ENCODE measurements around the gene NSD2.

DNA sequence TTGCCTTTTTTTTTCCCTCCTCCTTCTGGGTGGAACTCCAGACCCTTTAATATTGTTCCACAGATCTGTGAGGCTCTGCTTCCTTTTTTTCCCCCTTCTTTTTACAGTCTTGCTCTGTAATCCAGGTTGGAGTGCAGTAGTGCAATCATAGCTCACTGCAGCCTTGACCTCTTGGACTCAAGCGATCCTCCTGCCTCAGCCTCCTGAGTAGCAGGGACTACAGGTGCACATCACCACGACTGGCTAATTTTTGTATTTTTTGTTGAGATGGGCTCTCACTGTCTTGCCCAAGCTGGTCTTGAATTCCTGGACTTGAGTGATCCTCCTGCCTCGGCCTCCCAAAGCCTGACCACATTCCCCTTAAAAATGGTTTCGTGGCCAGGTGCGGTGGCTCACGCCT is 26.8 kb downstream of the NSD2 start:
- TF ChIP-seq, protein P1, sequence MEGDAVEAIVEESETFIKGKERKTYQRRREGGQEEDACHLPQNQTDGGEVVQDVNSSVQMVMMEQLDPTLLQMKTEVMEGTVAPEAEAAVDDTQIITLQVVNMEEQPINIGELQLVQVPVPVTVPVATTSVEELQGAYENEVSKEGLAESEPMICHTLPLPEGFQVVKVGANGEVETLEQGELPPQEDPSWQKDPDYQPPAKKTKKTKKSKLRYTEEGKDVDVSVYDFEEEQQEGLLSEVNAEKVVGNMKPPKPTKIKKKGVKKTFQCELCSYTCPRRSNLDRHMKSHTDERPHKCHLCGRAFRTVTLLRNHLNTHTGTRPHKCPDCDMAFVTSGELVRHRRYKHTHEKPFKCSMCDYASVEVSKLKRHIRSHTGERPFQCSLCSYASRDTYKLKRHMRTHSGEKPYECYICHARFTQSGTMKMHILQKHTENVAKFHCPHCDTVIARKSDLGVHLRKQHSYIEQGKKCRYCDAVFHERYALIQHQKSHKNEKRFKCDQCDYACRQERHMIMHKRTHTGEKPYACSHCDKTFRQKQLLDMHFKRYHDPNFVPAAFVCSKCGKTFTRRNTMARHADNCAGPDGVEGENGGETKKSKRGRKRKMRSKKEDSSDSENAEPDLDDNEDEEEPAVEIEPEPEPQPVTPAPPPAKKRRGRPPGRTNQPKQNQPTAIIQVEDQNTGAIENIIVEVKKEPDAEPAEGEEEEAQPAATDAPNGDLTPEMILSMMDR (IDR thresholded peaks at IDR 0.05), result no peak
- TF ChIP-seq POLR2A (IDR thresholded peaks at IDR 0.05), result no peak
